K562 (cell line): ENCODE measurements around the gene SNX25. TPM values are rescaled to one million over a fixed set of nuclear protein-coding genes. Genes with fewer than 3 reads are reported as not detected.

Experiments used
- ADNP ChIP-seq: fragments of 200-800 bp; sonication (Bioruptor generic); IDR thresholded peaks from 2 replicates; pipeline ENCODE4 v1.6.1; 2016; ENCODE audit warnings: missing genetic modification characterization, missing compliant biosample characterization
- CBX1 ChIP-seq: sonication (generic); IDR thresholded peaks from 2 replicates; pipeline ENCODE4 v1.6.1; 2016; ENCODE audit warnings: antibody characterized with exemption, low read depth, mild to moderate bottlenecking
- ETV6 ChIP-seq, 3 experiments: fragments of 150-350 bp in 1 of 3; sonication (generic) in 1 of 3; formaldehyde crosslinking in 1 of 3; IDR thresholded peaks; 2 replicates each; pipeline versions ENCODE4 v1.6.1 to v1.8.0; 2014 to 2022; ENCODE audit warnings: borderline replicate concordance in 2 of 3, low read depth in 2 of 3, antibody characterized with exemption in 1 of 3, low read length in 1 of 3, mild to moderate bottlenecking in 1 of 3, missing genetic modification reagents in 1 of 3
- FOXJ3 ChIP-seq: sonication (generic); formaldehyde crosslinking; IDR thresholded peaks from 2 replicates; pipeline ENCODE4 v1.4.0; 2020; ENCODE audit warnings: mild to moderate bottlenecking, missing genetic modification reagents
- OTX1 ChIP-seq: fragments of 450-650 bp; formaldehyde crosslinking; IDR thresholded peaks from 2 replicates; pipeline ENCODE4 v1.4.0; 2022; ENCODE audit warnings: mild to moderate bottlenecking
- PHB ChIP-seq: fragments of 250-450 bp; sonication (Bioruptor Pico); IDR thresholded peaks from 2 replicates; pipeline ENCODE4 v1.5.0; 2021
- POLR2A ChIP-seq: fragments of 450-650 bp; conservative IDR thresholded peaks from 2 replicates; pipeline ENCODE4 v1.6.1; 2016
- RNF2 ChIP-seq: sonication (generic); IDR thresholded peaks from 2 replicates; pipeline ENCODE4 v1.6.1; 2016
- SLC30A9 ChIP-seq: fragments of 250-450 bp; sonication (Bioruptor Pico); IDR thresholded peaks from 2 replicates; pipeline ENCODE4 v1.8.0; 2022; ENCODE audit warnings: mild to moderate bottlenecking, moderate library complexity
- SMARCA4 ChIP-seq: fragments of 450-650 bp; IDR thresholded peaks from 2 replicates; pipeline ENCODE4 v1.6.1; 2016
- SMARCB1 ChIP-seq: IDR thresholded peaks from 2 replicates; pipeline ENCODE4 v1.6.1; 2011; ENCODE audit warnings: improper control_type of control experiment, low read depth; ENCODE audit not compliant: insufficient read length
- ZFP1 ChIP-seq: fragments of 450-650 bp; formaldehyde crosslinking; IDR thresholded peaks from 2 replicates; pipeline ENCODE4 v1.4.0; 2020; ENCODE audit warnings: mild to moderate bottlenecking, mixed read lengths
- ZNF584 ChIP-seq: fragments of 200-800 bp; sonication (Bioruptor generic); IDR thresholded peaks from 2 replicates; pipeline ENCODE4 v1.6.1; 2016; ENCODE audit warnings: low read depth, mild to moderate bottlenecking, missing genetic modification characterization, missing compliant biosample characterization
- polyA plus RNA-seq, 8 experiments: library from polyadenylated mRNA; depleted of rRNA in 4 of 8; stranded (reverse) in 5 of 8; unstranded in 3 of 8; fragments of >200 nt; fragmentation: Nextera tagmentation in 2 of 8; fragmentation: Illumina TruSeq in 1 of 8; extraction: Ambion mirVana in 2 of 8; extraction: Trizol in 1 of 8; gene quantifications; 2 replicates each; pipeline versions ENCODE4 v1.2.1 to v1.2.3, GENCODE V29; 2011 to 2014; ENCODE audit warnings: inconsistent platforms in 1 of 8, missing spikeins in 1 of 8
- total RNA-seq, 7 experiments: library from RNA; depleted of rRNA in 6 of 7; stranded (reverse); fragments of >200 nt in 6 of 7; fragmentation: Illumina TruSeq in 2 of 7; extraction: Trizol in 2 of 7; gene quantifications; 2 replicates each; pipeline versions ENCODE4 v1.2.1 to v1.2.3, GENCODE V29; 2011 to 2021; ENCODE audit warnings: low replicate concordance in 1 of 7
- TF ChIP-seq, protein P1 (sequence below): fragments of 450-650 bp; IDR thresholded peaks from 2 replicates; pipeline ENCODE4 v1.6.1; 2018; ENCODE audit not compliant: partially characterized antibody
- TF ChIP-seq, protein P2 (sequence below): fragments of 450-650 bp; IDR thresholded peaks from 2 replicates; pipeline ENCODE4 v1.6.1; 2016
- TF ChIP-seq, protein P3 (sequence below), 2 experiments: IDR thresholded peaks; 2 replicates each; pipeline ENCODE4 v1.6.1; 2011; ENCODE audit warnings: borderline replicate concordance in 1 of 2, control low read depth in 1 of 2, low read depth in 1 of 2, low read length in 1 of 2, mild to moderate bottlenecking in 1 of 2, mixed read lengths in 1 of 2, moderate library complexity in 1 of 2; ENCODE audit not compliant: insufficient read depth in 1 of 2, insufficient read length in 1 of 2, poor library complexity in 1 of 2, severe bottlenecking in 1 of 2; ENCODE audit errors: extremely low read depth in 1 of 2

SNX25 gene
- total and polyA plus RNA-seq, 9 of the 15 experiments (the other 6 are each of a cell fraction or from before 2014, with no cell fraction given) = 2.5 to 23.4 (median 13.3) TPM

- TF ChIP-seq, protein P1, sequence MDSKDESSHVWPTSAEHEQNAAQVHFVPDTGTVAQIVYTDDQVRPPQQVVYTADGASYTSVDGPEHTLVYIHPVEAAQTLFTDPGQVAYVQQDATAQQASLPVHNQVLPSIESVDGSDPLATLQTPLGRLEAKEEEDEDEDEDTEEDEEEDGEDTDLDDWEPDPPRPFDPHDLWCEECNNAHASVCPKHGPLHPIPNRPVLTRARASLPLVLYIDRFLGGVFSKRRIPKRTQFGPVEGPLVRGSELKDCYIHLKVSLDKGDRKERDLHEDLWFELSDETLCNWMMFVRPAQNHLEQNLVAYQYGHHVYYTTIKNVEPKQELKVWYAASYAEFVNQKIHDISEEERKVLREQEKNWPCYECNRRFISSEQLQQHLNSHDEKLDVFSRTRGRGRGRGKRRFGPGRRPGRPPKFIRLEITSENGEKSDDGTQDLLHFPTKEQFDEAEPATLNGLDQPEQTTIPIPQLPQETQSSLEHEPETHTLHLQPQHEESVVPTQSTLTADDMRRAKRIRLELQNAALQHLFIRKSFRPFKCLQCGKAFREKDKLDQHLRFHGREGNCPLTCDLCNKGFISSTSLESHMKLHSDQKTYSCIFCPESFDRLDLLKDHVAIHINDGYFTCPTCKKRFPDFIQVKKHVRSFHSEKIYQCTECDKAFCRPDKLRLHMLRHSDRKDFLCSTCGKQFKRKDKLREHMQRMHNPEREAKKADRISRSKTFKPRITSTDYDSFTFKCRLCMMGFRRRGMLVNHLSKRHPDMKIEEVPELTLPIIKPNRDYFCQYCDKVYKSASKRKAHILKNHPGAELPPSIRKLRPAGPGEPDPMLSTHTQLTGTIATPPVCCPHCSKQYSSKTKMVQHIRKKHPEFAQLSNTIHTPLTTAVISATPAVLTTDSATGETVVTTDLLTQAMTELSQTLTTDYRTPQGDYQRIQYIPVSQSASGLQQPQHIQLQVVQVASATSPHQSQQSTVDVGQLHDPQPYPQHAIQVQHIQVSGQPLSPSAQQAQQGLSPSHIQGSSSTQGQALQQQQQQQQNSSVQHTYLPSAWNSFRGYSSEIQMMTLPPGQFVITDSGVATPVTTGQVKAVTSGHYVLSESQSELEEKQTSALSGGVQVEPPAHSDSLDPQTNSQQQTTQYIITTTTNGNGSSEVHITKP = no peak
- TF ChIP-seq, protein P2, sequence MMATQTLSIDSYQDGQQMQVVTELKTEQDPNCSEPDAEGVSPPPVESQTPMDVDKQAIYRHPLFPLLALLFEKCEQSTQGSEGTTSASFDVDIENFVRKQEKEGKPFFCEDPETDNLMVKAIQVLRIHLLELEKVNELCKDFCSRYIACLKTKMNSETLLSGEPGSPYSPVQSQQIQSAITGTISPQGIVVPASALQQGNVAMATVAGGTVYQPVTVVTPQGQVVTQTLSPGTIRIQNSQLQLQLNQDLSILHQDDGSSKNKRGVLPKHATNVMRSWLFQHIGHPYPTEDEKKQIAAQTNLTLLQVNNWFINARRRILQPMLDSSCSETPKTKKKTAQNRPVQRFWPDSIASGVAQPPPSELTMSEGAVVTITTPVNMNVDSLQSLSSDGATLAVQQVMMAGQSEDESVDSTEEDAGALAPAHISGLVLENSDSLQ = peak; percentile 44
- TF ChIP-seq FOXJ3 (CRISPR knock-in tag) (no peak), SLC30A9 (CRISPR knock-in tag) (no peak), POLR2A (no peak), ZNF584 (CRISPR knock-in tag) (no peak), SMARCB1 (peak; percentile 49), ETV6 (IDR thresholded peaks at IDR 0.05; ENCODE audit: borderline replicate concordance in 1 of 2, low read depth in 2 of 2, low read length in 1 of 2) (no peak), ETV6 (CRISPR knock-in tag; IDR thresholded peaks at IDR 0.05; ENCODE audit: borderline replicate concordance) (no peak), ADNP (tag) (peak; percentile 44; the same call in 1 of the 2 replicates), PHB (CRISPR knock-in tag) (no peak), SMARCA4 (peak; percentile 90), OTX1 (CRISPR knock-in tag) (no peak), RNF2 (0 out of 2 replicates have a peak, but pooled peaks have one; percentile 22), ZFP1 (CRISPR knock-in tag) (no peak), CBX1 (no peak)
- TF ChIP-seq, protein P3, sequence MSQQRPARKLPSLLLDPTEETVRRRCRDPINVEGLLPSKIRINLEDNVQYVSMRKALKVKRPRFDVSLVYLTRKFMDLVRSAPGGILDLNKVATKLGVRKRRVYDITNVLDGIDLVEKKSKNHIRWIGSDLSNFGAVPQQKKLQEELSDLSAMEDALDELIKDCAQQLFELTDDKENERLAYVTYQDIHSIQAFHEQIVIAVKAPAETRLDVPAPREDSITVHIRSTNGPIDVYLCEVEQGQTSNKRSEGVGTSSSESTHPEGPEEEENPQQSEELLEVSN (IDR thresholded peaks at IDR 0.05; ENCODE audit: borderline replicate concordance in 1 of 2, extremely low read depth in 1 of 2, insufficient read depth in 1 of 2, insufficient read length in 1 of 2, low read depth in 1 of 2, low read length in 1 of 2, poor library complexity in 1 of 2, severe bottlenecking in 1 of 2) = peak in 1 of 2 experiments; percentile 12
Observed at GRCh38 chr4:185318679-185319078, 109.3 kb downstream of the SNX25 start (continued).
